ENCODE measurements around the gene FAM72B.
"Not testable (repeated sequence)": the region's sequence is repeated elsewhere in the genome, so short reads cannot be mapped to it uniquely, and the experiment has no call there.

DNA sequence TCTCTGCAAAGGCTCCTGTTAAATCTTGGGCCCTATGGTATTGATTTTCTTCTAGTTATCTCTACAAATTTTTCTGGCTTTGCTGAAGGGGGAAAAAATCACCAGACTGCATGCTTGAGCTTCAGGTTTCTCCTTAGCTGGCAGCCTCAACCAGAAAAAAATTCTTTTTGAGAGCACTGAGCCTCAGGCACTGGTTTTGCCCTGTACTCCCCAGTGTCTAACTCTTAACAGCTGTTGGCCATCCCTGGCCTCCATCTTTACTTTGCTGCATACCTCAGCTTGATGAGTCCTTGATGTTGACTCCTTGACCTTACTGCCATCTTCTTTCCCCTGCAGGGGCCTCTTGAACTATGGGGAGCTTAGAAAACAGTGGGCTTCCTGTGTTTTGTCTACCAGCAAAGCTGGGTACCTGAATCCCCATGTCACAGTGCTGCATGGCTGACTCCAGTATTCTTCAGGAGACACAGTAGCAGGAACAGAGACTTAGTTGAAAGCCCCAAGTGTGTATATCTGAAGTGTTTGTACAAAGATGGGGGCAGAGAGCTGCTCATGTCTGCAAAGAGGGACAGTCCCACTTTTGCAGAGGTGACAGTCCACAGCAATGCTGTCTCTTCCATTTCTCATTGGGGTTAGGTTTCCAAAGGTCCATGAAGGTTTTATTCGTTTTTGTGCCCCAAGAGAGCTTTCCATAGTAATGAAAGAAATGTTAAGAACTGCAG, 31.7 kb upstream of the FAM72B start:
- TF ChIP-seq, protein P1, sequence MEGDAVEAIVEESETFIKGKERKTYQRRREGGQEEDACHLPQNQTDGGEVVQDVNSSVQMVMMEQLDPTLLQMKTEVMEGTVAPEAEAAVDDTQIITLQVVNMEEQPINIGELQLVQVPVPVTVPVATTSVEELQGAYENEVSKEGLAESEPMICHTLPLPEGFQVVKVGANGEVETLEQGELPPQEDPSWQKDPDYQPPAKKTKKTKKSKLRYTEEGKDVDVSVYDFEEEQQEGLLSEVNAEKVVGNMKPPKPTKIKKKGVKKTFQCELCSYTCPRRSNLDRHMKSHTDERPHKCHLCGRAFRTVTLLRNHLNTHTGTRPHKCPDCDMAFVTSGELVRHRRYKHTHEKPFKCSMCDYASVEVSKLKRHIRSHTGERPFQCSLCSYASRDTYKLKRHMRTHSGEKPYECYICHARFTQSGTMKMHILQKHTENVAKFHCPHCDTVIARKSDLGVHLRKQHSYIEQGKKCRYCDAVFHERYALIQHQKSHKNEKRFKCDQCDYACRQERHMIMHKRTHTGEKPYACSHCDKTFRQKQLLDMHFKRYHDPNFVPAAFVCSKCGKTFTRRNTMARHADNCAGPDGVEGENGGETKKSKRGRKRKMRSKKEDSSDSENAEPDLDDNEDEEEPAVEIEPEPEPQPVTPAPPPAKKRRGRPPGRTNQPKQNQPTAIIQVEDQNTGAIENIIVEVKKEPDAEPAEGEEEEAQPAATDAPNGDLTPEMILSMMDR (IDR thresholded peaks at IDR 0.05) = not testable (repeated sequence)
- TF ChIP-seq POLR2A (IDR thresholded peaks at IDR 0.05); POLR2AphosphoS5 (IDR thresholded peaks at IDR 0.05; ENCODE audit: insufficient read depth in 1 of 2, low read depth in 1 of 2): not testable (repeated sequence)

All from vagina (tissue), 2 donors.